CD4-positive, alpha-beta memory T cell (primary cell): ENCODE measurements around the gene SLC15A3. TPM values are rescaled to one million over a fixed set of nuclear protein-coding genes. Genes with fewer than 3 reads are reported as not detected.
"Not testable (repeated sequence)": the region's sequence is repeated elsewhere in the genome, so short reads cannot be mapped to it uniquely, and the experiment has no call there.

Experiments used
- CTCF ChIA-PET: fragments of 350-600 bp; sonication (Branson Sonifier 250); formaldehyde crosslinking; loops from one replicate; lab custom pipeline; 2021; ENCODE audit warnings: inconsistent platforms; ENCODE audit not compliant: partially characterized antibody; lab: Charles Lee
- POLR2A ChIA-PET: fragments of 350-600 bp; sonication (Branson Sonifier 250); formaldehyde crosslinking; loops from one replicate; lab custom pipeline; 2021; ENCODE audit not compliant: partially characterized antibody; lab: Charles Lee
- DNase-seq, 5 donors: peaks; one replicate each; pipeline versions ENCODE4 v3.0.0 to v3.0.0-alpha.2; 2020 to 2022; ENCODE audit warnings: mixed read lengths in 1 of 5
- H3K27ac ChIP-seq: one replicate; pipeline ENCODE4 v1.7.0; 2013; ENCODE audit warnings: low read depth, low read length
- H3K27me3 ChIP-seq: 2 replicates; pipeline ENCODE4 v1.7.0; 2013; ENCODE audit warnings: mild to moderate bottlenecking, low read length, moderate library complexity; ENCODE audit not compliant: insufficient read depth
- H3K36me3 ChIP-seq: 2 replicates; pipeline ENCODE4 v1.7.0; 2013; ENCODE audit warnings: mild to moderate bottlenecking, low read length, moderate library complexity; ENCODE audit not compliant: insufficient read depth
- H3K4me1 ChIP-seq: 2 replicates; pipeline ENCODE4 v1.7.0; 2013; ENCODE audit warnings: mild to moderate bottlenecking, low read length, moderate library complexity; ENCODE audit not compliant: insufficient read depth
- H3K4me3 ChIP-seq, 2 donors: one replicate each; pipeline ENCODE4 v1.7.0; 2013; ENCODE audit warnings: low read length in 2 of 2, mild to moderate bottlenecking in 1 of 2
- H3K9me3 ChIP-seq, 2 donors: one replicate each; pipeline ENCODE4 v1.7.0; 2013; ENCODE audit warnings: low read length in 2 of 2, control low read depth in 1 of 2; ENCODE audit not compliant: control insufficient read depth in 1 of 2
- H3K27ac Mint-ChIP-seq, 7 donors: one replicate each; pipeline ENCODE4 v1.8.0; 2020 to 2021; ENCODE audit warnings: mixed read lengths in 7 of 7, mild to moderate bottlenecking in 6 of 7, inconsistent platforms in 3 of 7, moderate library complexity in 3 of 7
- H3K27me3 Mint-ChIP-seq, 2 donors: one replicate each; pipeline ENCODE4 v1.8.0; 2020 to 2021; ENCODE audit warnings: mixed read lengths in 2 of 2
- H3K36me3 Mint-ChIP-seq, 2 donors: one replicate each; pipeline ENCODE4 v1.8.0; 2020 to 2021; ENCODE audit warnings: mixed read lengths in 2 of 2, inconsistent platforms in 1 of 2, mild to moderate bottlenecking in 1 of 2
- H3K4me1 Mint-ChIP-seq, 4 donors: one replicate each; pipeline ENCODE4 v1.8.0; 2020 to 2021; ENCODE audit warnings: mixed read lengths in 4 of 4, mild to moderate bottlenecking in 1 of 4
- H3K4me3 Mint-ChIP-seq, 8 donors: one replicate each; pipeline ENCODE4 v1.8.0; 2020 to 2021; ENCODE audit warnings: mixed read lengths in 8 of 8, mild to moderate bottlenecking in 7 of 8, moderate library complexity in 6 of 8, inconsistent platforms in 3 of 8
- H3K9me3 Mint-ChIP-seq, 8 donors: one replicate each; pipeline ENCODE4 v1.8.0; 2020 to 2021; ENCODE audit warnings: mixed read lengths in 8 of 8, mild to moderate bottlenecking in 5 of 8, inconsistent platforms in 3 of 8, moderate library complexity in 1 of 8
- intact Hi-C: fragments of 100-400 bp; cut with micrococcal nuclease; formaldehyde crosslinking; loops from one replicate; pipeline ENCODE4 v1.15.1; 2023
- polyA plus RNA-seq, 2 donors: library from polyadenylated mRNA; unstranded; fragments of 300-500 nt; fragmentation: Illumina TruSeq; gene quantifications; one replicate each; pipeline ENCODE4 v1.2.3, GENCODE V29; 2021
- total RNA-seq, 2 experiments: library from RNA; stranded (reverse); gene quantifications; one replicate each; pipeline ENCODE4 v1.2.3, GENCODE V29; 2021

The SLC15A3 gene
- total and polyA plus RNA-seq, 4 experiments from 2014 or later: 0.29 to 5.4 (median 4.6) TPM; not detected in 1

DNA sequence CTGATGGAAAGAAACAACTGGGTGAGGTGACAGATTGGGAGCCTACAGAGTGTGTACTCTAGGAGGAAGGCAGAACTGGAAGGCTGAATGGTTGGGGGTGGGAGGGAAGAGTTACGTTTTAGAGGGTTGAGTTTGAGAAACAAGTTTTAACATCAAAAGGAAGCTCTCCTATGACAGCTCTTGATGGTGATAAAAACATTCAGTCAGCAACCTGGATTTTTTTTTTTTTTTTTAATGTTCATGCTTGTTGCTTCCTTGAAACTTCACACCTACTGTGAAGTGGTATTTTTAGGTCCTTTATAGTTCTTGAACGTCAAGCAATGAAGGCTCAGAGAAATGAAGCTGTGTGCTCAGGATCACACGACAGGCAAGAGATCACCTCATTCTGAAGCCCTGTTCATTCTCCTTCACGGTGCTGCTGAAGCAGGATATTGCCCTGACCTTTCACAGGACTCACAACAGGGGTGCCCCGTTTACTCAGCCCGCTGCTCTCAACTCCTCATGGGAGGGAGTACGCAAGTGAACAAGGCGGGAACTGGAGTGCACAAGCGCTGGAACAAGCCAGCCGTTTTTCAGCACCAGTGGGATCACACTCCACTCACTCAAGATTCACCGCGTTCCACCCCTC is 39.6 kb downstream of the SLC15A3 start:
- Mint-ChIP-seq H3K4me1 (peaks cover 31 to 76% (median 46%) of the 10 kb centered on the region in 4 donors), H3K27me3 (no peaks in the 10 kb centered on the region), H3K36me3 (peaks cover 3 to 16% of the 10 kb centered on the region in 2 donors), H3K27ac (peak overlapping the region; percentile 87 to 98 (median 92)), H3K9me3 (no peaks in the 10 kb centered on the region), H3K4me3 (peak overlapping the region; percentile 17 to 100 (median 57))
- DNase-seq: peak; percentile 56 to 68 (median 63)
- H3K27ac ChIP-seq: peak overlapping the region; percentile 96
- H3K27me3 ChIP-seq: no peaks in the 10 kb centered on the region
- no peak overlapping the region for H3K4me3 ChIP-seq
- POLR2A ChIA-PET: interaction anchor here (0.6 to 4.8 kb wide), 16 partner anchors 9 to 1718 kb away, joined by 3 to 111 read pairs (median 5); partner anchors contain the start of genes CD6, CYB561A3, PRPF19 and TMEM138
- peaks cover 47% of the 10 kb centered on the region for H3K4me1 ChIP-seq
- intact Hi-C loops: no loop called here
- CTCF ChIA-PET: interaction anchor here (0.7 to 5.2 kb wide), 3 partner anchors 9 to 200 kb away, joined by 3 to 117 read pairs (median 3); partner anchors contain the start of gene PRPF19
- H3K36me3 ChIP-seq: no peaks in the 10 kb centered on the region
- H3K9me3 ChIP-seq: no peaks in the 10 kb centered on the region

DNA sequence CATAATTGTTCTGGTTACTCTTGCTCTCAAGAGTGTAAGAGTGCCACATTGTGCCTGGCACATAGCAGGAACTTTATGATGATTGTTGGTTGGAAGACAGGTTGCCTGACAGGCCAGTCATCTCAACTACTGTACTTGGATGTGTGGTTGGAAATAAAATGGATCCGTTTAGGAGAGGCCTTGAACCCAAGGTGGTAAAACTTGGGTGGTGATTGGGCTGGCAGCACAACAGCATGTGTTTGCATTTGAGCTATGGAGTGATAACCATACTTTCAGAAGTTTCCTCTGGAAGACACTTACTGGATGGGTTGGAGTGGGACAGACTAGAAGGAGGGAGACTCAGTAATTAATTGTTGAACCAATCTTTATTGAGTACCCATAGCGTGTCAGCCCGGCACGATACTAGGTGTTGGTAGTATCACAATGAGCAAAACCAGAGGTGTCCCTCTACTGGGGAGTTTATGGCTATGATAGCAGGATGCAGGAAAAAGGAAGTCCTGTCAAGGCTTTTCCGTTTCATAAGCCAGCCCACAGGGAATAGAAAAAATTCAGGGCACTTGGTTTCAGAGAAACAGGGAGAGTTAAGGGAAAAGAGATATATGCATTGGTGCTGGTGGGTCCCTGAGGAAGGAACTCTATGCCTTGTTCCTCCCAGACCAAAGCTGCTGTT is 41.1 kb downstream of the SLC15A3 start:
- no peaks in the 10 kb centered on the region for H3K27me3 ChIP-seq
- H3K9me3 ChIP-seq: no peaks in the 10 kb centered on the region
- H3K36me3 ChIP-seq: no peaks in the 10 kb centered on the region
- DNase-seq: no peak
- ChIA-PET POLR2A (no interaction called here), CTCF (no interaction called here)
- Mint-ChIP-seq H3K4me3 (peak overlapping the region in 2 of 8 donors; percentile 14 to 31), H3K27me3 (no peaks in the 10 kb centered on the region), H3K9me3 (no peaks in the 10 kb centered on the region), H3K36me3 (peaks cover 0 to 11% of the 10 kb centered on the region in 2 donors), H3K27ac (peak overlapping the region in 5 of 7 donors; percentile 16 to 98 (median 87)), H3K4me1 (peaks cover 29 to 75% (median 45%) of the 10 kb centered on the region in 4 donors)
- peaks cover 43% of the 10 kb centered on the region for H3K4me1 ChIP-seq
- H3K4me3 ChIP-seq: no peak overlapping the region
- intact Hi-C loops: no loop called here
- H3K27ac ChIP-seq: no peak overlapping the region

DNA sequence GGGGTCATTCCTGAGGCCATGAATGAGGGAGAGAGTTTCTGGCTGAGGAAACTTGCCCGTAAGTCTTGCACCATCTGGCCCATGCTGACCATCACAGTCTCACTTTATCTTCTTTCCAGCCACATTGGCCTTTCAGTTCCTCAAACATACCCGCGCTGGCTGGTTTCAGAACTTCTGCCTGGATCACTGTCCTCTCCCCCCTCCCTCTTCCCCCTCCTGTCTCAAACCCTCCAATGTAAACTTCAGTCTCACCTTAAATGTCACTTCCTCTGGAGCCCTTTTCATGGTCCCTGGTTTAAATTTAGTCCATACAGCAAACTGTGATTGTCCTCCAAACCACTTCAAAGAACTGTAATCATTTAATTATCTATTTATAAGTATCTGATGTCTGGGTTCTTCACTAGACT is 41.7 kb downstream of the SLC15A3 start:
- peak overlapping the region in 2 of 7 donors; percentile 11 to 87 for H3K27ac Mint-ChIP-seq
- no peak overlapping the region for H3K4me3 ChIP-seq
- H3K9me3 ChIP-seq: no peaks in the 10 kb centered on the region
- no peaks in the 10 kb centered on the region for H3K36me3 ChIP-seq
- peaks cover 0 to 12% of the 10 kb centered on the region in 2 donors for H3K36me3 Mint-ChIP-seq
- H3K27me3 Mint-ChIP-seq: no peaks in the 10 kb centered on the region
- H3K4me3 Mint-ChIP-seq: peak overlapping the region in 1 of 8 donors; percentile 31
- DNase-seq: no peak
- intact Hi-C loops: no loop called here
- H3K4me1 ChIP-seq: peaks cover 44% of the 10 kb centered on the region
- H3K27me3 ChIP-seq: no peaks in the 10 kb centered on the region
- ChIA-PET CTCF (no interaction called here), POLR2A (no interaction called here)
- H3K4me1 Mint-ChIP-seq: peaks cover 26 to 75% (median 45%) of the 10 kb centered on the region in 4 donors
- no peak overlapping the region for H3K27ac ChIP-seq
- no peaks in the 10 kb centered on the region for H3K9me3 Mint-ChIP-seq

DNA sequence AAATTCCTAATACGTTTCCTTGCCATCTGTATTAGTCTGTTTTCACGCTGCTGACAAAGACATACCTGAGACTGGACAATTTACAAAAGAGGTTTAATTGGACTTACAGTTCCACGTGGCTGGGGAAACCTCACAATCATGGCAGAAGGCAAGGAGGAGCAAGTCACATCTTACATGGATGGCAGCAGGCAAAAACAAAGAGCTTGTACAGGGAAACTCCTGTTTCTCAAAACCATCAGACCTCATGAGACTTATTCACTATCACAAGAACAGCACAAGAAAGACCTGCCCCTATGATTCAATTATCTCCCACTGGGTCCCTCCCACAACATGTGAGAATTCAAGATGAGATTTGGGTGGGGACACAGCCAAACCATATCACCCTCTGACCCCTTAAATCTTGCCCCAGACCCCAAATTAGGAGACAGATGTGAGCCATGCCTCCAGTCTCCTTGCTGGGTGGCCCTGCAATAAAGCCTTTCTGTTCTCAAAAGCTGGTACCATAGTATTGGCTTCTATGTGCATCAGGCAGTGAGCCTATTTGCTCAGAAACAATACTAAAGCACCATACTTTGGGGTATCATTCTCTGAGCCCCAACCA is 42.2 kb downstream of the SLC15A3 start:
- peaks cover 0 to 13% of the 10 kb centered on the region in 2 donors for H3K36me3 Mint-ChIP-seq
- H3K4me1 ChIP-seq: peaks cover 44% of the 10 kb centered on the region
- H3K27ac ChIP-seq, H3K4me3 ChIP-seq, H3K36me3 ChIP-seq, H3K9me3 ChIP-seq, DNase-seq, POLR2A ChIA-PET, H3K9me3 Mint-ChIP-seq, H3K27me3 ChIP-seq, intact Hi-C loops, H3K27me3 Mint-ChIP-seq, H3K4me3 Mint-ChIP-seq: not testable (repeated sequence)
- H3K27ac Mint-ChIP-seq: peak overlapping the region in 3 of 7 donors; percentile 6 to 31 (median 28)
- H3K4me1 Mint-ChIP-seq: peaks cover 27 to 75% (median 46%) of the 10 kb centered on the region in 4 donors
- CTCF ChIA-PET: interaction anchor here (2.8 kb wide), 1 partner anchor 10 kb away, joined by 15 read pairs; no protein-coding TSS in a partner anchor

DNA sequence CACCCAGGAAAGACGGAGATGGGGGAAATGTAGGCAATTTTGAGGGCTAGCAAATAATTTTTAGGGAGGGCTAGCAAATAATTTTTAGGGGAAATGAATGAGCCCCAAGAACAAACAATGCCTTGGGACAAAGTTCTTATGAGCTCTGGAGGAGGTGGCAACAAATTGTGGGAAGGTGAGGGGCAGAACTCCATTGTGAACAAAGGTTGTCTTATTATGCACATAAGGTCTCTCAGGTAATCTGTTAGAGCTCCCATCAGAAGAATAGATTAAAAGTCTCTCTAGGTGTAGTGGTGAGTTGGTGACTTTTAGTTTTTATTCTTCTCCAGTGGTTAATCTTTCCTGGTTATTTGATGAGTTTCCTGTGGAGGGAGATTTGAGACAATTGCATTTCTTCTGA is 43.2 kb downstream of the SLC15A3 start:
- Histone ChIP-seq H3K27me3 (no peaks in the 10 kb centered on the region), H3K36me3 (no peaks in the 10 kb centered on the region), H3K4me3 (no peak overlapping the region), H3K4me1 (peaks cover 54% of the 10 kb centered on the region), H3K9me3 (no peaks in the 10 kb centered on the region), H3K27ac (no peak overlapping the region)
- H3K9me3 Mint-ChIP-seq: no peaks in the 10 kb centered on the region
- CTCF ChIA-PET: interaction anchor here (2.8 kb wide), 1 partner anchor 9 kb away, joined by 15 read pairs; no protein-coding TSS in a partner anchor
- H3K4me1 Mint-ChIP-seq: peaks cover 30 to 79% (median 52%) of the 10 kb centered on the region in 4 donors
- H3K27me3 Mint-ChIP-seq: no peaks in the 10 kb centered on the region
- H3K4me3 Mint-ChIP-seq: no peak overlapping the region
- intact Hi-C loops: no loop called here
- POLR2A ChIA-PET: no interaction called here
- H3K27ac Mint-ChIP-seq: peak overlapping the region in 3 of 7 donors; percentile 38 to 94 (median 40)
- no peak for DNase-seq
- peaks cover 0 to 16% of the 10 kb centered on the region in 2 donors for H3K36me3 Mint-ChIP-seq

DNA sequence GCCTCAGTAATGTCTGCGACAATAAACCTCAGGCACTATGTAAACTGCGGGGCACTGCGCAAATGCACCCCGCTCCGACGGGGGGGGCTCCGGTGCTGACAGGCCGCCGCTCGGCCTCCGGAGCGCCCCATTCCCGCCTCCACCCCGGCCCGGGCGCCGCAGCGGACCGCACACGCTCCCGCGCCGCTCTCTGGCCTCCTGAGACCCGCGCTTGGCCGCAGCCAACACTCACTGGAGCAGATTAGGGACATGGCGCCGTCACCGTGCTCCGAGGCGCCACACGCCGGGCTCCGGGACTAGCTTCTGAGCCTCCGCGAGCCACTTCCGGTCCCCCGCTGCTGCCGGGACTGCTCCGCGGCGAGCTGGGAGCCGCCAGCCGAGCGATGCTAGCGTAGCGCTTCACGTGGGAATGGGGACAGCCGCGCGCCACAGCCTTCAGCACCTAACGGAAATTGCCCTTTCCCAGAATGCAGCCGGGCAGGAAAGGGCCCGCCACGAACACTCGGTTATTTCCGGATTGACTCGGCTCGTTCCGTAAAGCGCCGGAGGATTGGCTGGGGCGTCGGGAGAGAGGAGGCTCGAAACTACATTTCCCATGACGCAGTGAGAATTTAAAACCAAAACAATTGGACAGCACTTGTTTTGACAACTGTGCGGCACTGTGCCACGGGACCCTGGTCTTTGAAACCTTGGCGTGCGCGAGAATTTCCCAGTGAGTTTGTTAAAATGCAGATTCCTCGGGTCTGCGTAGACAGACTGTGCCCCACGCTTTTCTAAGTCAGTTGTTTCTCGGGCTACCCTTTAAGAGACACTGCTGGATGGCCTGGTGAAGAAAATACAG is 45.6 kb downstream of the SLC15A3 start, which contains the start of gene PRPF19:
Gene PRPF19, minus strand, starts transcription at position 454 of the 841 bp plus-strand sequence. Its CDS starts 203 bp downstream, at position 251.
- peak within 1 kb of the TSS; percentile 82 to 94 (median 91) for H3K4me3 Mint-ChIP-seq
- intact Hi-C loops: loop anchor here (1.0 to 2.0 kb wide), 4 partner anchors 8 to 426 kb away; partner anchors contain the start of genes DDB1, TKFC, TMEM109 and VPS37C
- H3K4me1 ChIP-seq: peaks cover 38% of the 10 kb centered on the region
- H3K4me3 ChIP-seq: peak within 1 kb of the TSS; percentile 85
- H3K9me3 Mint-ChIP-seq: no peaks in the 10 kb centered on the region
- CTCF ChIA-PET: interaction anchor here (1.1 to 9.7 kb wide), 6 partner anchors 8 to 281 kb away, joined by 3 to 117 read pairs (median 4); partner anchors contain the start of gene TMEM109
- H3K27me3 ChIP-seq: no peaks in the 10 kb centered on the region
- H3K36me3 Mint-ChIP-seq: peaks cover 11 to 39% of the 10 kb centered on the region in 2 donors
- DNase-seq: peak; percentile 99 to 100 (median 99)
- peaks cover 19 to 60% (median 38%) of the 10 kb centered on the region in 4 donors for H3K4me1 Mint-ChIP-seq
- H3K9me3 ChIP-seq: no peaks in the 10 kb centered on the region
- H3K27me3 Mint-ChIP-seq: no peaks in the 10 kb centered on the region
- peak within 1 kb of the TSS; percentile 85 for H3K27ac ChIP-seq
- H3K27ac Mint-ChIP-seq: peak within 1 kb of the TSS; percentile 94 to 99 (median 99)
- peaks cover 21% of the 10 kb centered on the region for H3K36me3 ChIP-seq
- POLR2A ChIA-PET: interaction anchor here (0.7 to 7.9 kb wide), 18 partner anchors 8 to 254 kb away, joined by 3 to 111 read pairs (median 4); partner anchors contain the start of genes CD6 and TMEM109
